Measurements from ENCODE around the gene CORO7. TPM values are rescaled to one million over a fixed set of nuclear protein-coding genes. Genes with fewer than 3 reads are reported as not detected.

CORO7 gene
- total RNA-seq, 1 experiment from 2014 or later, result 14.3 TPM

DNA sequence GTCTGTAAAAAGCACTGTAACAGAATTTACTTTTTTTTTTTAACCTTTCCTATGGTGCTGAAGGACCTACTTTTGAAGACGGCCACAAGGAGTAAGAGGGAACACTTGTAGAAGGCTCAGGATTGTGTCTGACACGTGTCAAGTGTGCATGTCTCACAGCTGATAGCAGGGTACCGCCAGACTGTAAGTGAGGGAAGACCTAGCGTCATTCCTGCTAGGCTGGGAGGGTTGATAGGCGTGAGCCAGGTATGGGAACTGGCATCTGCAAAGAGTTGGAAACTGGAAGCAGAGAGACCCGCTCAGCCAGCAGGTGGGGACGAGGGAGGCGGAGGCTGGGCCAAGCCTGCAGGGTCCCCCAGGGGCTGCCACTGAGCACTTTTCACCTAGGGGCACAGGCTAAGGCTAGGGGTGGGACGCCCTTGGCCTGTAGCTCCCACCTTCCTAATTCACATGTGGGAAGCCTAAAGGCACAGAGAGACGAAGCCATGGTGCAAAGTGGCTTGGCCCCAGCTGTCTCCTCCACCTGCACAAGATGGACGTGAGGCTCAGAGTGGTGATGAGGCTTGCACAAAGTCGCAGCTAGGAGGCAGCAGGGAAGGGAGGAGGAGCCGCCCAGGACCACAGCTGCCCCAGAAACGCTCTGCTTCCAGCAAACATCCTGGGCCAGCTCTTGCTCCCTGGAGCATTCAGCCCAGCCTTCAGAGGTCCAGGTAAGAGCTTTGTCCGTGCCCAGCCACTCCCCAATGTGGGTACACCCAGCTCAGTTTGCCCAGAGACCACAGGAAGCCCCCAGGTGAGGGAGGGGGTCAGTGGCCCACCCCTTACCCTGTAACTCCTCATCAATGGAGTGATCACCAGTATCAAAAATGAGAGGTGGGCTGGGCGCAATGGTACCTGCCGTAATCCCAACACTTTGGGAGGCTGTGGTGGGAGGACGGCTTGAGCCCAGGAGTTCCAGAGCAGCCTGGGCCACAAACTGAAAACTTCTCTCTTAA is 25.8 kb downstream of the CORO7 start:
- no TSS peak for BruUV-seq (replicated peaks)
- DNase-seq, result no peak
- H3K79me2 ChIP-seq (ENCODE audit: low read length), result no peaks in the 10 kb centered on the region
- no peak overlapping the region for H3K4me2 ChIP-seq (ENCODE audit: low read length)
- no peaks in the 10 kb centered on the region for H3F3A ChIP-seq (ENCODE audit: low read length, unreplicated experiment)
- H3K27ac ChIP-seq (ENCODE audit: low read length), result no peak overlapping the region
- H3K4me3 ChIP-seq (ENCODE audit: low read length), result no peak overlapping the region
- no peaks in the 10 kb centered on the region for H3K9me2 ChIP-seq (replicated peaks; ENCODE audit: low read length)
- CTCF ChIA-PET, result interaction anchor here (1.1 kb wide), 1 partner anchor 12 kb away, joined by 3 read pairs; no protein-coding TSS in a partner anchor
- H3K27me3 ChIP-seq (ENCODE audit: low read length), result no peaks in the 10 kb centered on the region
- no peak overlapping the region for H3K9ac ChIP-seq (ENCODE audit: low read length)
- TF ChIP-seq EZH2 (IDR thresholded peaks at IDR 0.05; ENCODE audit: low read length, unreplicated experiment) (no peak), EZH2phosphoT487 (IDR thresholded peaks at IDR 0.05; ENCODE audit: borderline replicate concordance, low read length) (no peak)
- TF ChIP-seq, protein P1, sequence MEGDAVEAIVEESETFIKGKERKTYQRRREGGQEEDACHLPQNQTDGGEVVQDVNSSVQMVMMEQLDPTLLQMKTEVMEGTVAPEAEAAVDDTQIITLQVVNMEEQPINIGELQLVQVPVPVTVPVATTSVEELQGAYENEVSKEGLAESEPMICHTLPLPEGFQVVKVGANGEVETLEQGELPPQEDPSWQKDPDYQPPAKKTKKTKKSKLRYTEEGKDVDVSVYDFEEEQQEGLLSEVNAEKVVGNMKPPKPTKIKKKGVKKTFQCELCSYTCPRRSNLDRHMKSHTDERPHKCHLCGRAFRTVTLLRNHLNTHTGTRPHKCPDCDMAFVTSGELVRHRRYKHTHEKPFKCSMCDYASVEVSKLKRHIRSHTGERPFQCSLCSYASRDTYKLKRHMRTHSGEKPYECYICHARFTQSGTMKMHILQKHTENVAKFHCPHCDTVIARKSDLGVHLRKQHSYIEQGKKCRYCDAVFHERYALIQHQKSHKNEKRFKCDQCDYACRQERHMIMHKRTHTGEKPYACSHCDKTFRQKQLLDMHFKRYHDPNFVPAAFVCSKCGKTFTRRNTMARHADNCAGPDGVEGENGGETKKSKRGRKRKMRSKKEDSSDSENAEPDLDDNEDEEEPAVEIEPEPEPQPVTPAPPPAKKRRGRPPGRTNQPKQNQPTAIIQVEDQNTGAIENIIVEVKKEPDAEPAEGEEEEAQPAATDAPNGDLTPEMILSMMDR (conservative IDR thresholded peaks at IDR 0.05; ENCODE audit: low read depth, low read length), result no peak
- H3K36me3 ChIP-seq (ENCODE audit: low read depth, low read length), result no peaks in the 10 kb centered on the region
- intact Hi-C loops (cut with micrococcal nuclease), result no loop called here
- POLR2A ChIA-PET (ENCODE audit: unreplicated experiment), result no interaction called here
- ATAC-seq, result no peak
- H2AFZ ChIP-seq (ENCODE audit: low read length), result no peak overlapping the region
- H3K9me3 ChIP-seq (ENCODE audit: low read length), result no peaks in the 10 kb centered on the region
- no peaks in the 10 kb centered on the region for H4K20me1 ChIP-seq (ENCODE audit: low read length)
- H3K4me1 ChIP-seq (ENCODE audit: insufficient read depth, low read length), result no peaks in the 10 kb centered on the region

DNA sequence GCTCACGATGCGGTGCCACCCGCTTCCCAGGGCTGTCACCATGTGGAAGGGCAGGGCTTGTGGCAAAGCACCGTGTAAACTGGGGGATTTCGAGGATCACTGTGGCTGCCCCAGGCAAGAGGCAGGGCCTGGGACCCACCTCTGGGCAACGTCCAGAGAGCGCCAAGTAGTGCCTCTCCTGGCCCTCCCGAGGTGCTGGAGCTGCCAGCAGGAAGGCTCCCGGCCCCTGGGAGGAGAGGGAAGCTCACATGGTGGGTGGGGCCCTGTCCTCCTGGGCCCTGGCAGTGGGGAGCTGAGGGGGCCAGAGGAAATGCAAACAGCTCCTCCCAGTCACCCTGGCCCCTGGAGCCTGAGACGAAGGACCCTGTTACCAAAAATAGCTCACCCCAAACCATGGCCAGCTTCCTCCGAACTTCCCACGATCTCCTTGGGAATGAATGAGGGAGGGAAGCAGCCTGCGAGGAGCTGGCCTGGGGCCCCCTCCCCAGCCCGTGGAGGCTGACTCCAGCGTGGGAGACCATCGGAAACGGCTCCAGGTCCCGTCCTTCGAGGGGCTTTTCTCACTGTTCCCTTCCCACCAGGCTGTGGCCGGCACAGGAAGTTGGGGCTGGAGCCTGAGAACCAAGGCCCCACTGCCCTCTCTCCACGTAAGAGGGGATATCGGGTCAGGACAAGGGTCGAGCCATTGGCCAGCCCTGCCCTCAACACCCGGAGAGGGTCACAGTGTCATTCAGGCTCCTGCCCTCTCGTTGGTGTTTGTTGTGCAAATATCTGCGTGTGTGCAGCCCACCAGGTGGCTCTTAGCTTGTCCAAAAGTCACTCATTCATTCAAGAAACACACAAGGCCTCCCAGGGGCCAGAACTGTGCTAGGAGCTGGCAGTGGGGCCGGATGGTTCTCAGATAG is 27.1 kb downstream of the CORO7 start:
- intact Hi-C loops (cut with micrococcal nuclease), result no loop called here
- Histone ChIP-seq H3K4me1 (ENCODE audit: insufficient read depth, low read length) (no peaks in the 10 kb centered on the region), H3K27ac (ENCODE audit: low read length) (no peak overlapping the region), H3K9me3 (ENCODE audit: low read length) (no peaks in the 10 kb centered on the region), H3K79me2 (ENCODE audit: low read length) (no peaks in the 10 kb centered on the region), H3K36me3 (ENCODE audit: low read depth, low read length) (no peaks in the 10 kb centered on the region), H3K9me2 (replicated peaks; ENCODE audit: low read length) (no peaks in the 10 kb centered on the region), H3K9ac (ENCODE audit: low read length) (no peak overlapping the region), H3K27me3 (ENCODE audit: low read length) (no peaks in the 10 kb centered on the region), H2AFZ (ENCODE audit: low read length) (no peak overlapping the region), H3K4me2 (ENCODE audit: low read length) (no peak overlapping the region), H3K4me3 (ENCODE audit: low read length) (no peak overlapping the region), H4K20me1 (ENCODE audit: low read length) (no peaks in the 10 kb centered on the region), H3F3A (ENCODE audit: low read length, unreplicated experiment) (no peaks in the 10 kb centered on the region)
- ATAC-seq, result no peak
- POLR2A ChIA-PET (ENCODE audit: unreplicated experiment), result no interaction called here
- no TSS peak for BruUV-seq (replicated peaks)
- no peak for DNase-seq
- CTCF ChIA-PET, result interaction anchor here (1.1 kb wide), 1 partner anchor 13 kb away, joined by 3 read pairs; no protein-coding TSS in a partner anchor
- TF ChIP-seq EZH2phosphoT487 (IDR thresholded peaks at IDR 0.05; ENCODE audit: borderline replicate concordance, low read length), result no peak
- TF ChIP-seq, protein P1 (conservative IDR thresholded peaks at IDR 0.05; ENCODE audit: low read depth, low read length), result no peak
- no peak for TF ChIP-seq EZH2 (IDR thresholded peaks at IDR 0.05; ENCODE audit: low read length, unreplicated experiment)
